HG02870 (cell line): ENCODE data around the gene PSME1.
"Not testable (repeated sequence)": the region's sequence is repeated elsewhere in the genome, so short reads cannot be mapped to it uniquely, and the experiment has no call there.

ENCODE experiments used
- ATAC-seq: cut with Tn5 transposase; IDR thresholded peaks from one replicate; pipeline ENCODE4 v1.9.1; 2021; ENCODE audit warnings: mild to moderate bottlenecking, moderate library complexity; ENCODE audit not compliant: unreplicated experiment

PSME1 gene

DNA sequence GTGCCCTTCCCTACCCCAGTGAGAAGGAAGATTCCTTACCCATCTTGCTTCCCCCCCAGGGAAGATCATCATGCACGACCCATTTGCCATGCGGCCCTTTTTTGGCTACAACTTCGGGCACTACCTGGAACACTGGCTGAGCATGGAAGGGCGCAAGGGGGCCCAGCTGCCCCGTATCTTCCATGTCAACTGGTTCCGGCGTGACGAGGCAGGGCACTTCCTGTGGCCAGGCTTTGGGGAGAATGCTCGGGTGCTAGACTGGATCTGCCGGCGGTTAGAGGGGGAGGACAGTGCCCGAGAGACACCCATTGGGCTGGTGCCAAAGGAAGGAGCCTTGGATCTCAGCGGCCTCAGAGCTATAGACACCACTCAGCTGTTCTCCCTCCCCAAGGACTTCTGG is 32.5 kb upstream of the PSME1 start:
- ATAC-seq = no peak

DNA sequence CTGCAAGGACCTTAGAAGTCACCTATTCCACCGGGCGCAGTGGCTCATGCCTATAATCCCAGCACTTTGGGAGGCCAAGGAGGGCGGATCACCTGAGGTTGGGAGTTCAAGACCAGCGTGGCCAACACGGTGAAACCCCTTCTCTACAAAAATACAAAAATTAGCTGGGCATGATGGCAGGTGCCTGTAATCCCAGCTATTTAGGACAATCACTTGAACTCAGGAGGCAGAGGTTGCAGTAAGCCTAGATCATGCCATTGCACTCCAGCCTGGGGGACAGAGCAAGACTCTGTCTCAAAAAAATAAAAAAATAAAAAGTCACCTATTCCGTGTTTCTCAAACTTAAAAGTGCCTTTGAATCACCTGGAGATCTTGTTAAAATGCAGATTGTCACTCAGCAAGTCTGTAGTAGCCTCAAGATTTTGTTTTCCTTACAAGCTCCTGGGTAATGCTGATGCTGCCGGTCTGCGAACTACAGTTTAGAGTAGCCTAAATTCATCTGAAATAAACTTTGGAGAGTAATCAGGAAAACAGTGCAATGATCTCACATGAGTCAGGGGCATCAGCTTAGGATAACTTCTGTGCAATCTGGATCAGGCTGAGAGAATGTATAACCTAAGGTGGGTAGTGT is 30.3 kb upstream of the PSME1 start:
- not testable (repeated sequence) for ATAC-seq

DNA sequence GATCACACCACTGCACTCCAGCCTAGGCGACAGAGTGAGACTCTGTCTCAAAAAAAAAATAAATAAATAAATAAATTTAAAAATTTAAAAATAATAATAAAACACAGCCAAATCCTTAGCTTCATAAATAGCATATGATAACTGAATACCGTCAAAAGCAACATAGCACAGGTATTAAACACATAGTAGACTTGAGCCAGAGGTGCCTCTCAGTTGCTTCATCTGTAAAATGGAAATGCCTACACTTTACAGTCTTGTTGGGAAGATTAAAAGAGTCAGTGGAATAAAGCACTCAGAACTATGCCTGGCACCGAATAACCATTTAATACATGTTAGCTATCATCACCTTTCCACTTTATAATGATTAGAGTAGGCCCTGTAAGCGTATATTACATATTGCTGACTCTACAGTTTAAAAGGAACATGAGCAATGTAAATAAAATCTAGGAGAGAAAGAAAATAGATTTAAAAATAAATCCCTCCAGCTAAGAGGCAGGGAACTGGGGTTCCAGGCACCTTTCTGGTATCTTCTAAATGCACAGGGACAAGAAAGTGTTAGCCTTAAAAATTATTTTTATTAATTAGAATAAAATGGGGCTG is 29.2 kb upstream of the PSME1 start:
- no peak for ATAC-seq

GRCh38 chr14:24108336-24108874 is 27.6 kb upstream of the PSME1 start:
- ATAC-seq = no peak

- ATAC-seq = no peak
These were observed 25.9 kb upstream of the PSME1 start for GRCh38 chr14:24110060-24110459.

- no peak for ATAC-seq
These were observed 25.5 kb upstream of the PSME1 start for GRCh38 chr14:24110523-24110922.

DNA sequence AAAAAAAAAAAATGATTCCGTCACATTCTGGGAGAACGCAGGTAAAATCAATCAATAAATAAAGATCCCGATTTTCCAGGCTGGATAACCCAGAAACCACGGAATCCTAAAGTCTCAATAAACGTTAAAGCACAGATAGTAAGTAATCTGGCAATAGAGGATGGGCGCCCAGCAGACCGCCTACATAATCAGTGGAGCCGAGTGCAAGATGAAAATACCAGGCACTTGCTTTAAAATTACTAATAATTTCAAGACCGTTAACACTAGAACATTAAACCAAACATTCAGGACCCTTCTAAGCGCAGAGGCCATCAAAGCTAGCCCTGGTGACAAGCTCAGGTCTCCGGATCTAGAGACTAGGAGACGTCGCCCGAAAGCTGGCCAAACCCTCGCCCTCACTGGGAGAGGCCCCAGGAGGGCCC is 22.6 kb upstream of the PSME1 start:
- no peak for ATAC-seq

- peak; percentile 24 for ATAC-seq
These were observed 22.0 kb upstream of the PSME1 start for GRCh38 chr14:24113801-24114531.

GRCh38 chr14:24114532-24115421 is 21.2 kb upstream of the PSME1 start, which contains the start of the genes DCAF11 and NRL:
TSS of gene DCAF11 (plus strand) at chr14:24114777. CDS start at chr14:24115595, 818 bp downstream.
TSS of gene NRL (minus strand) at chr14:24114949. CDS start at chr14:24082848, 32,101 bp downstream.
- ATAC-seq = peak; percentile 85

DNA sequence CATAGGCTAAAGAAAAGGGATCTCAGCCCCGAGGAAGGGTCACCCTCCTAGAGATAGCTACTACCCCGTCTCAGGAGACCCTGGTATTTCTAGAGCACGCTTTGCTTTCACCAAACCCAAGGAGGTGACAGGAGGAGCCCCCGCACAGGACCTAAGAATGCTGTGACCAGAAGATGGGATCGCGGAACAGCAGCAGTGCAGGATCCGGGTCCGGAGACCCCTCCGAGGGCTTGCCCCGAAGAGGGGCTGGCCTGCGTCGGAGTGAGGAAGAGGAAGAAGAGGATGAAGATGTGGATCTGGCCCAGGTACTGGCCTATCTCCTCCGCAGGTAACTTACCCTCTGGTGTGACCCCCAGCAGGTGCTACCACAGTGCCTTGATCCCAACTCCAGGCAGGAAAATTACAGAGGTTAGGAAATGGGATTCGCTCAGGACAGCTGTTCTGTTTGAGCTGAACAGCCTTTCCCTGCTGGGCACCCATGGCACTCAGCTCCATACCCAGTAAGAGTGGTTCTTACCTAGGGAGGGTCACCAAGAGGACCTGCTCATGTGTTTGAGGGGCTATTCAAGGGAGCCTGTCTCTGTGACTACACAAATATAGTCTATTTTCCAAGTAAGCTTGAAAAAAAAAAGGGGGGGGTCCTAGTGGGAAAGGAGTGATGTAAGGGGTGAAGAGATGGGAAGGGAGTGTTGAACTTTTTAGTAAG is 20.4 kb upstream of the PSME1 start:
- no peak for ATAC-seq

- no peak for ATAC-seq
These were observed 19.7 kb upstream of the PSME1 start for GRCh38 chr14:24116128-24116814.

- ATAC-seq = no peak
These were observed 18.8 kb upstream of the PSME1 start for GRCh38 chr14:24117179-24117578.

DNA sequence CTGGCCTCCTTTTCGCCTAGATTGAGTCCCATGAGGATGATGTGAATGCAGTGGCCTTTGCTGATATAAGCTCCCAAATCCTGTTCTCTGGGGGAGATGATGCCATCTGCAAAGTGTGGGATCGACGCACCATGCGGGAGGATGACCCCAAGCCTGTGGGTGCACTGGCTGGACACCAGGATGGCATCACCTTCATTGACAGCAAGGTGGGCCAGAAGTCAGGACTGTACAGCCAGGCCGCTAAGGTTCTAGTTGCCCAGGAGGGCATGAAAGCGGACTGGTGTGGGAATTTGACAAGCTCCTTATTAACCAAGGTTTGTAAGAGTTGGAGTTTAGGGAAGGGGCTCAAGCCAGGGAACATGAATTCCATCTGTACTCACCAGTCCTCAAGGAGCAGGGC is 16.3 kb upstream of the PSME1 start:
- ATAC-seq = no peak

GRCh38 chr14:24121210-24121609 is 14.8 kb upstream of the PSME1 start:
- ATAC-seq = no peak

GRCh38 chr14:24122416-24122815 is 13.6 kb upstream of the PSME1 start:
- ATAC-seq = no peak

DNA sequence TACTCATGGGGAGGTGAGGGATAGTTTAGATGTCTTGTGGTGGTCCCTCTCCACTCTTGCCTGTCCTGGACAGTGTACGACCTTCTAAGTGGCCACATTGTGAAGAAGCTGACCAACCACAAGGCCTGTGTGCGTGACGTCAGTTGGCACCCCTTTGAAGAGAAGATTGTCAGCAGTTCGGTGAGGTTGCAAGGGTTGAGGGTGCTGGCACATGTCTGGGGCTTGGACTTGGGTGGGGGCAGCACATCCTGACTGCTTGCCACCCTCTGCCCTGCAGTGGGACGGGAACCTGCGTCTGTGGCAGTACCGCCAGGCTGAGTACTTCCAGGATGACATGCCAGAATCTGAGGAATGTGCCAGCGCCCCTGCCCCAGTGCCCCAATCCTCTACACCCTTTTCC is 13.1 kb upstream of the PSME1 start:
- no peak for ATAC-seq

- ATAC-seq = peak; percentile 63
These were observed 12.3 kb upstream of the PSME1 start for GRCh38 chr14:24123424-24124417.

DNA sequence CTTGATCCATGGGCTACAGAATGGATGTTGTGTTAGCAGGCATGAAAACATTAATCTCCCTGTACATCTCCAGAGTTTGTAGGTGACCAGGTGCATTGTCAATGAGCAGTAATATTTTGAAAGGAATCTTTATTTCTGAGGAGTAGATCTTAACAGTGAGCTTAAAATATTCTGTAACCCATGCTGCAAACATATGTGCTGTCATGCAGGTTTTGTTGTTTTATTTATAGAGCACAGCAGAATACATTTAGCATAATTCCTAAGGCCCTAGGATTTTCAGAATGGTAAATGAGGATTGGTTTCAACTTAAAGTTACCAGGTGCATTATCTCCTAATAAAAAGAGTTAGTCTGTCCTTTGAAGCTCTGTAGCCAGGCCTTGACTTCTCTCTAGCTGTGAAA is 9.1 kb upstream of the PSME1 start:
- ATAC-seq = no peak
